Psoas muscle (tissue), 8 donors: ENCODE measurements around the gene CCDC106. TPM values are rescaled to one million over a fixed set of nuclear protein-coding genes. Genes with fewer than 3 reads are reported as not detected.
A peak's percentile ranks its signal among the peaks of the same experiment; 100 is the strongest.

ENCODE experiments used
- ATAC-seq, 4 donors: fragments of 200-7000 bp; cut with Tn5 transposase; one replicate each; pipeline ENCODE4 v1.9.1; 2020; ENCODE audit warnings: moderate library complexity in 3 of 4, mild to moderate bottlenecking in 2 of 4
- DNase-seq, 2 donors: peaks; one replicate each; pipeline ENCODE4 v3.0.0-alpha.2; 2020
- H3K27ac ChIP-seq: fragments of 200-600 bp; one replicate; pipeline ENCODE4 v1.8.0; 2022
- H3K27me3 ChIP-seq, 3 donors: fragments of 200-600 bp in 1 of 3; one replicate each; pipeline versions ENCODE4 v1.6.1 to v1.8.0; 2013 to 2022; ENCODE audit warnings: low read length in 2 of 3, mild to moderate bottlenecking in 2 of 3, moderate library complexity in 1 of 3; ENCODE audit not compliant: insufficient read depth in 3 of 3
- H3K36me3 ChIP-seq, 2 donors: fragments of 200-600 bp in 1 of 2; one replicate each; pipeline versions ENCODE4 v1.6.1 to v1.8.0; 2013 to 2022; ENCODE audit warnings: low read depth in 1 of 2, mild to moderate bottlenecking in 1 of 2, moderate library complexity in 1 of 2; ENCODE audit not compliant: insufficient read depth in 1 of 2
- H3K4me1 ChIP-seq: fragments of 200-600 bp; one replicate; pipeline ENCODE4 v1.8.0; 2022
- H3K4me3 ChIP-seq: fragments of 200-600 bp; one replicate; pipeline ENCODE4 v1.8.0; 2022; ENCODE audit warnings: mild to moderate bottlenecking
- H3K9me3 ChIP-seq: fragments of 200-600 bp; one replicate; pipeline ENCODE4 v1.8.0; 2022
- WGBS, 3 donors: extraction: QIAGEN DNeasy Blood & Tissue Kit; methylation state at CpG; one replicate each; pipeline versions ENCODE4 v1.1.6 to v1.1.7; 2013; 5-methylcytosine and 5-hydroxymethylcytosine counted together
- intact Hi-C, 2 donors: fragments of 100-400 bp; cut with DNase I; formaldehyde crosslinking; loops; one replicate each; pipeline versions ENCODE4 v1.11.0 to v1.14.2; 2022
- polyA plus RNA-seq, 3 donors: library from polyadenylated mRNA; stranded (reverse); fragments of 200-250 nt; gene quantifications; one replicate each; pipeline ENCODE4 v1.2.3, GENCODE V29; 2013
- total RNA-seq, 4 donors: library from RNA; stranded (reverse); fragmentation: NEBNext Ultra II Directional in 2 of 4; extraction: Animal tissue kit (Norgen Biotek cat#: 25700) in 2 of 4; gene quantifications; one replicate each; pipeline versions ENCODE4 v1.2.1 to v1.2.4, GENCODE V29; 2021 to 2023
- TF ChIP-seq, protein P1 (sequence below): fragments of 200-600 bp; IDR thresholded peaks from one replicate; pipeline ENCODE4 v1.8.0; 2022; ENCODE audit warnings: antibody characterized with exemption
- donor health status: healthy with polysubstance abuse.
- donor health status: DM: no; HTN: no; CAD: no; lungs with moderate emphysema.
- donor health status: Bipolar disorder and iron deficiency.
- donor health status: healthy.
- donor health status: DM: yes; HTN: yes; CAD: no.
- donor health status: DM: no; HTN: no; CAD: no.
- donor health status: DM: no; HTN: no; CAD: no.
- donor health status: DM: yes; HTN: yes; CAD: no.

Gene CCDC106
- total and polyA plus RNA-seq, 7 donors = 4.4 to 12.0 (median 10.0) TPM

GRCh38 chr19:55686311-55687050 is 38.5 kb downstream of the CCDC106 start:
- Histone ChIP-seq H3K4me3 (no peak overlapping the region), H3K27me3 (no peaks in the 10 kb centered on the region), H3K36me3 (peaks cover 0 to 83% of the 10 kb centered on the region in 2 donors), H3K27ac (no peak overlapping the region), H3K4me1 (no peaks in the 10 kb centered on the region), H3K9me3 (no peaks in the 10 kb centered on the region)
- TF ChIP-seq, protein P1, sequence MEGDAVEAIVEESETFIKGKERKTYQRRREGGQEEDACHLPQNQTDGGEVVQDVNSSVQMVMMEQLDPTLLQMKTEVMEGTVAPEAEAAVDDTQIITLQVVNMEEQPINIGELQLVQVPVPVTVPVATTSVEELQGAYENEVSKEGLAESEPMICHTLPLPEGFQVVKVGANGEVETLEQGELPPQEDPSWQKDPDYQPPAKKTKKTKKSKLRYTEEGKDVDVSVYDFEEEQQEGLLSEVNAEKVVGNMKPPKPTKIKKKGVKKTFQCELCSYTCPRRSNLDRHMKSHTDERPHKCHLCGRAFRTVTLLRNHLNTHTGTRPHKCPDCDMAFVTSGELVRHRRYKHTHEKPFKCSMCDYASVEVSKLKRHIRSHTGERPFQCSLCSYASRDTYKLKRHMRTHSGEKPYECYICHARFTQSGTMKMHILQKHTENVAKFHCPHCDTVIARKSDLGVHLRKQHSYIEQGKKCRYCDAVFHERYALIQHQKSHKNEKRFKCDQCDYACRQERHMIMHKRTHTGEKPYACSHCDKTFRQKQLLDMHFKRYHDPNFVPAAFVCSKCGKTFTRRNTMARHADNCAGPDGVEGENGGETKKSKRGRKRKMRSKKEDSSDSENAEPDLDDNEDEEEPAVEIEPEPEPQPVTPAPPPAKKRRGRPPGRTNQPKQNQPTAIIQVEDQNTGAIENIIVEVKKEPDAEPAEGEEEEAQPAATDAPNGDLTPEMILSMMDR = no peak
- WGBS, 3 donors = 85 to 88% (median 86%) methylated on average over 27 to 29 of the region's 29 CpGs
- intact Hi-C loops = no loop called here
- no peak for ATAC-seq
- DNase-seq = peak in 1 of 2 donors; percentile 39

- Histone ChIP-seq H3K27me3 (no peaks in the 10 kb centered on the region), H3K36me3 (peaks cover 0 to 82% of the 10 kb centered on the region in 2 donors), H3K4me3 (no peak overlapping the region), H3K27ac (no peak overlapping the region), H3K9me3 (no peaks in the 10 kb centered on the region), H3K4me1 (no peaks in the 10 kb centered on the region)
- no peak for ATAC-seq
- 84 to 88% (median 87%) methylated on average over 21 to 22 of the region's 22 CpGs for WGBS, 3 donors
- peak in 1 of 2 donors; percentile 42 for DNase-seq
- intact Hi-C loops = no loop called here
- TF ChIP-seq, protein P1 = no peak
These were observed 39.5 kb downstream of the CCDC106 start for GRCh38 chr19:55687281-55688201.

DNA sequence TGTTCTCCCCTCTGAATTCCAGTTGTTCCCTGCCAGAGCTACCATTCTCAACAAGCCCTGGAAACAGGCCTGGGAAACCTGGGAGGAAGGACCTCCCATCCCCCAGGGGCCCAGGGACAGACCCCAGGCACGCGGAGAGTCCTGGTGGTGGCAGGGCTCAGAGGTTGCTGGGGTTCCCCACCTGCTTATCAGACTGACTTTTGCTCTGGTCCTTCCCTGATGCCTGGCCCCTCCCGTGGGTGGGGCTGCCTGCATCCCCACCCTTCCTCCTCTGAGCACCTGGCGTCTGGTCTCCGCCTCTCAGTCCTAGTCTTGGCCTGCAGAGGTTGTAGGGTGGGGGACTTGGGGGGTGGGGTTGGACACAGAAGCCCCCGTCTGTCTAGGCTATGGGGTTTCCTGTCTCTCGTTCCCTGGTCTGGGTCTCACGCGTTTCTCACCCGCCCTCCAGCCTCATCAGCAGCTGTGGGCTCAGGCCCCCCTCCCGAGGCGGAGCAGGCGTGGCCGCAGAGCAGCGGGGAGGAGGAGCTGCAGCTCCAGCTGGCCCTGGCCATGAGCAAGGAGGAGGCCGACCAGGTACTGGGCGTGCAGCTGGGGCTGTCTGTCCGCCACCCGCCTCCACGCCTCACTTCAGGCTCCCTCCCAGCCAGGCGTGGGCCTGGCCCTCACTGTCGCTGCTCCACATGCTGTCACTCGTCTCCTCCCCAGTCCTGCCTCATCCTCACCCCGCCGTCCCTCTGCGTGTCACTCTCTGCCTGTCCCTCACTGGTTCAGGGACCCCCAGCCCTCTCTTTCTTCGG is 40.6 kb downstream of the CCDC106 start:
- Histone ChIP-seq H3K4me3 (no peak overlapping the region), H3K36me3 (peaks cover 0 to 82% of the 10 kb centered on the region in 2 donors), H3K4me1 (no peaks in the 10 kb centered on the region), H3K27ac (no peak overlapping the region), H3K27me3 (no peaks in the 10 kb centered on the region), H3K9me3 (no peaks in the 10 kb centered on the region)
- TF ChIP-seq, protein P1 = no peak
- ATAC-seq = peak in 3 of 4 donors; percentile 12 to 39 (median 22)
- peak in 1 of 2 donors; percentile 44 for DNase-seq
- intact Hi-C loops = no loop called here
- WGBS, 3 donors = 58 to 67% (median 59%) methylated on average over 23 to 27 of the region's 27 CpGs

DNA sequence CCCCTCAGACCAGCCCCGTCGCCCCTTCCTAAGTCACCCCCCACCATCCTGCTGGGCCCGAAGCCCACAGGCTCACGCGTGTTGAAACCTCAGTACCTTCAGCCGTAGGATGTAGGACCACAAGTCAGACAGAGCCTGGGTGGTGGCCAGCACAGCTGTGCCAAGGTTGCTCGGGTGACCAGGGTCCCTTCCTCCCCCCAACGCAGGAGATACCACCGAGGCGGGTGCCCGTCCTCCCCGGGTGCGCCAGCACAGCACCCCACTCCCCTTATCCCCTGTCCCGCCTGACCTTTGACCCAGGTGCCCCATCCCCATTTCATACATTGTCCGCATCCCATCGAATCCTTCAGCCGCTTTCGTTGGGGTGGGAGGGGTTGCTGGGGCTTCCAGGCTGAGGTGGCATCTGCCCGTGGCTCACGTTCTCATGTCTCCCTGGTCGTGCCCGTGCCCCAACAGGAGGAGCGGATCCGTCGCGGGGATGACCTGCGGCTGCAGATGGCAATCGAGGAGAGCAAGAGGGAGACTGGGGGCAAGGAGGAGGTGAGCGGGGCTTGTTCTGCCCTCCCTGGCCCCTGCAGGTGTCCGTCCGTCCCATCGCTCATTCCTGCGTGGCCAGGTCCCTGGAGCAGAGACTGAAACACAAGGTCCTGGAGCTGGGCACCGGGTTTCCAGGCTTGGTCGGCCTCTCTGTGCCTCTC is 41.5 kb downstream of the CCDC106 start:
- H3K27ac ChIP-seq = no peak overlapping the region
- DNase-seq = peak in 1 of 2 donors; percentile 29
- no peak overlapping the region for H3K4me3 ChIP-seq
- peaks cover 0 to 84% of the 10 kb centered on the region in 2 donors for H3K36me3 ChIP-seq
- 81 to 86% (median 83%) methylated on average over 34 to 35 of the region's 35 CpGs for WGBS, 3 donors
- TF ChIP-seq, protein P1 = no peak
- no peaks in the 10 kb centered on the region for H3K27me3 ChIP-seq
- H3K4me1 ChIP-seq = no peaks in the 10 kb centered on the region
- H3K9me3 ChIP-seq = no peaks in the 10 kb centered on the region
- no peak for ATAC-seq
- intact Hi-C loops = no loop called here
